Activated B cell treated with CpG ODN at 0.5 μM for 24 hours (primary cell): ENCODE data around the gene KCND2. TPM values are rescaled to one million over a fixed set of nuclear protein-coding genes. Genes with fewer than 3 reads are reported as not detected.

Experiments
- ATAC-seq: fragments of 200-7000 bp; cut with Tn5 transposase; one replicate; pipeline ENCODE4 v1.10.0; 2021; ENCODE audit warnings: low read depth, mild to moderate bottlenecking, moderate library complexity
- CTCF ChIA-PET: fragments of 350-600 bp; sonication (Branson Sonifier 250); formaldehyde crosslinking; loops from one replicate; lab custom pipeline; 2021; ENCODE audit warnings: antibody characterized with exemption; lab: Charles Lee
- POLR2A ChIA-PET: fragments of 350-600 bp; sonication (Branson Sonifier 250); formaldehyde crosslinking; loops from one replicate; lab custom pipeline; 2021; ENCODE audit warnings: antibody characterized with exemption; lab: Charles Lee
- DNase-seq: peaks from one replicate; pipeline ENCODE4 v3.0.0; 2022
- H3K27ac Mint-ChIP-seq: one replicate; pipeline ENCODE4 v1.8.0; 2020; ENCODE audit warnings: mixed read lengths
- H3K27me3 Mint-ChIP-seq: one replicate; pipeline ENCODE4 v1.8.0; 2021; ENCODE audit warnings: mixed read lengths
- H3K36me3 Mint-ChIP-seq: one replicate; pipeline ENCODE4 v1.8.0; 2021; ENCODE audit warnings: low read depth, mixed read lengths
- H3K4me1 Mint-ChIP-seq: one replicate; pipeline ENCODE4 v1.8.0; 2021; ENCODE audit warnings: mixed read lengths
- H3K4me3 Mint-ChIP-seq: one replicate; pipeline ENCODE4 v1.8.0; 2020; ENCODE audit warnings: mild to moderate bottlenecking, mixed read lengths
- H3K9me3 Mint-ChIP-seq: one replicate; pipeline ENCODE4 v1.8.0; 2020; ENCODE audit warnings: mixed read lengths
- intact Hi-C: fragments of 100-400 bp; cut with micrococcal nuclease; formaldehyde crosslinking; loops from one replicate; pipeline ENCODE4 v1.15.1; 2024
- total RNA-seq: library from RNA; stranded (reverse); gene quantifications from 2 replicates; pipeline ENCODE4 v1.2.3, GENCODE V29; 2022
- TF ChIP-seq, protein P1 (sequence below): fragments of 200-600 bp; IDR thresholded peaks from one replicate; pipeline ENCODE4 v1.8.0; 2022; ENCODE audit warnings: antibody characterized with exemption, mild to moderate bottlenecking

Gene KCND2
- total RNA-seq, 1 donor from 2014 or later: not detected

DNA sequence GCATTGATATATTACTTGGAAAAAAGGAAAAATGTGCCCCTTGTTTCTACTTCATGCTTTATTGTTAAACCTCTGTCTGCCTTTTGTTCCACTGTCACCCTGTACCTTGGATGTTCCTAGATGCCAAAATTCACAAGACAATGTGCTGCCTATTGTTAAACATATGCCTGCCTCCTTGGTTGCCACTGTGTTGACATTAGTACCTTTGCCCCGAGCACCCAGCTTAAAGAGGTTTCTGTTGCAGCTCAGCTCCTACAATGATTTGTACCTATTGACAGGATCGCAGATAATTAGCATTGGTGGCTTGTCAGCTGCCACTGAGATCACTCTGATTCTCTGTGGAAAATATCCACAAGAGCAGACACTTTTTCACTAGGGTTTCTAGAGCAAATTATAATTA lies 188.0 kb downstream of the KCND2 start:
- DNase-seq (no peak), ATAC-seq (no peak)
- Mint-ChIP-seq H3K27ac (no peak overlapping the region), H3K4me1 (no peaks in the 10 kb centered on the region), H3K9me3 (peaks cover 3% of the 10 kb centered on the region), H3K27me3 (no peaks in the 10 kb centered on the region), H3K4me3 (no peak overlapping the region), H3K36me3 (no peaks in the 10 kb centered on the region)
- intact Hi-C loops: no loop called here
- ChIA-PET POLR2A (no interaction called here), CTCF (no interaction called here)
- TF ChIP-seq, protein P1, sequence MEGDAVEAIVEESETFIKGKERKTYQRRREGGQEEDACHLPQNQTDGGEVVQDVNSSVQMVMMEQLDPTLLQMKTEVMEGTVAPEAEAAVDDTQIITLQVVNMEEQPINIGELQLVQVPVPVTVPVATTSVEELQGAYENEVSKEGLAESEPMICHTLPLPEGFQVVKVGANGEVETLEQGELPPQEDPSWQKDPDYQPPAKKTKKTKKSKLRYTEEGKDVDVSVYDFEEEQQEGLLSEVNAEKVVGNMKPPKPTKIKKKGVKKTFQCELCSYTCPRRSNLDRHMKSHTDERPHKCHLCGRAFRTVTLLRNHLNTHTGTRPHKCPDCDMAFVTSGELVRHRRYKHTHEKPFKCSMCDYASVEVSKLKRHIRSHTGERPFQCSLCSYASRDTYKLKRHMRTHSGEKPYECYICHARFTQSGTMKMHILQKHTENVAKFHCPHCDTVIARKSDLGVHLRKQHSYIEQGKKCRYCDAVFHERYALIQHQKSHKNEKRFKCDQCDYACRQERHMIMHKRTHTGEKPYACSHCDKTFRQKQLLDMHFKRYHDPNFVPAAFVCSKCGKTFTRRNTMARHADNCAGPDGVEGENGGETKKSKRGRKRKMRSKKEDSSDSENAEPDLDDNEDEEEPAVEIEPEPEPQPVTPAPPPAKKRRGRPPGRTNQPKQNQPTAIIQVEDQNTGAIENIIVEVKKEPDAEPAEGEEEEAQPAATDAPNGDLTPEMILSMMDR: no peak

DNA sequence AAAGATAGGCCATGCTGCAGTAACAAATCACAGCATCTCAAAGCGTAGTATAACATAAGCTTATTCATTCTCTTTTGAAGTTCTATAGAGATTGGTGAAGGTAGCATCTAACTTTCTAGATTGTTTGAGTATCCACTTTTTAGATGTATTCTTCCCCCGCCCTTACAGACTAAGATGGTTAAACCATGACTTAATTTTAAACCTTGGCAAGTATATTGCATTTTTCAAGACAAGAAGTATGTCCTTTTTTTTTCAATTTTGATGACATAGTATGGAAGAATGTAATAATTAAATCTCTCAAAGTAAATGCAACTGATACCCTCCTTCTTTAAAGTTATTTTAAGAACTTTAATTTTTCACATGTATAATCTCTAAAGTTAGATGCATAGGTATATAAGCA lies 190.0 kb downstream of the KCND2 start:
- ChIA-PET POLR2A (no interaction called here), CTCF (no interaction called here)
- TF ChIP-seq, protein P1: no peak
- intact Hi-C loops: no loop called here
- Mint-ChIP-seq H3K27me3 (no peaks in the 10 kb centered on the region), H3K9me3 (peaks cover 3% of the 10 kb centered on the region), H3K36me3 (no peaks in the 10 kb centered on the region), H3K4me3 (no peak overlapping the region), H3K4me1 (no peaks in the 10 kb centered on the region), H3K27ac (no peak overlapping the region)
- DNase-seq (no peak), ATAC-seq (no peak)

- ATAC-seq (no peak), DNase-seq (no peak)
- no peak overlapping the region for H3K4me3 Mint-ChIP-seq
- TF ChIP-seq, protein P1: no peak
- POLR2A ChIA-PET: no interaction called here
- CTCF ChIA-PET: no interaction called here
- intact Hi-C loops: no loop called here
- H3K9me3 Mint-ChIP-seq: peaks cover 2% of the 10 kb centered on the region
- H3K27me3 Mint-ChIP-seq: no peaks in the 10 kb centered on the region
- no peak overlapping the region for H3K27ac Mint-ChIP-seq
- H3K36me3 Mint-ChIP-seq: no peaks in the 10 kb centered on the region
- no peaks in the 10 kb centered on the region for H3K4me1 Mint-ChIP-seq
These were observed 191.1 kb downstream of the KCND2 start for GRCh38 chr7:120464104-120464503.

DNA sequence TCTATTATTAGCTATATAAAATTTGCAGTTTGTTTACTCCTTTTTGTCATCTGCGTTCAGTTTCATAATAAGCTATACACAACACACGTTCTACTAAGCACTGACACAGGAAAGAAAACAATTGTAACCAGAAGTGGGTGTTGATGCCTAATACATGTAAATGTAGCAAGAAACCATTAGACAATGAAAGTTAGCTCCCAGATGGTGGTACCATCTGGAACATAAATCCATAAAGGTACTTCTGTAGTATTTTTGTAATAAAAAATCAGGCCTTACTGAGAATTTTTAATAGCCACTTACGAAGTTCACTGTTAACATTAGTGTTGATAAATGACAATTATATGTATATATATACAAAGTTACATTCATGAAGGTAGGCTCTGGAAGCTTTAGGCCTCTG lies 194.7 kb downstream of the KCND2 start:
- Mint-ChIP-seq H3K9me3 (no peaks in the 10 kb centered on the region), H3K27ac (no peak overlapping the region), H3K4me3 (no peak overlapping the region), H3K27me3 (no peaks in the 10 kb centered on the region), H3K4me1 (no peaks in the 10 kb centered on the region), H3K36me3 (no peaks in the 10 kb centered on the region)
- ChIA-PET CTCF (no interaction called here), POLR2A (no interaction called here)
- intact Hi-C loops: no loop called here
- TF ChIP-seq, protein P1: no peak
- no peak for ATAC-seq
- no peak for DNase-seq

DNA sequence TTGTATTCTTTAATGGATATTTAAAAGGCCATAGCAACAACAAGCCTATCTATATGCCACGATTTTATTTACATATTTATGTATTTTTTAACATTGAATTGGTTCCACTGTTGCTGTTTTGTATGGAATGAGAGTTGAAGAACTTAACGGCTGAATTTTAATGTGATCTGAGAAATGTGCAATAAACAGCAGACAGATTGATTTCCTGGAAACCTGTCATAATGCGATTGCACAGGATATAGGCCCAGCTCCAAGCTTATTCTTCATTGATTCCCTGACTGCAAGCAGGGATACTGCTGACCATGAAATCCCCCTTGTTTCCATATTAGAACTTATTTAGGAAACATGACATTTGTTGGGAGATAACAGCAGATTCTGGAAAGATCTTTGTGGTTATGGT lies 195.6 kb downstream of the KCND2 start:
- CTCF ChIA-PET: no interaction called here
- POLR2A ChIA-PET: no interaction called here
- ATAC-seq (no peak), DNase-seq (no peak)
- Mint-ChIP-seq H3K36me3 (no peaks in the 10 kb centered on the region), H3K27me3 (no peaks in the 10 kb centered on the region), H3K27ac (no peak overlapping the region), H3K4me1 (no peaks in the 10 kb centered on the region), H3K4me3 (no peak overlapping the region), H3K9me3 (no peaks in the 10 kb centered on the region)
- TF ChIP-seq, protein P1: no peak
- intact Hi-C loops: no loop called here
